Mesendoderm (in vitro differentiated cells): ENCODE data around the gene YWHAG.
A peak's percentile ranks its signal among the peaks of the same experiment; 100 is the strongest.
"Not testable (repeated sequence)": the region's sequence is repeated elsewhere in the genome, so short reads cannot be mapped to it uniquely, and the experiment has no call there.

ENCODE experiments used
- DNase-seq: peaks from one replicate; pipeline ENCODE4 v3.0.0; 2013
- H2AK5ac ChIP-seq: 2 replicates; pipeline ENCODE4 v1.6.1; 2013; ENCODE audit warnings: low read length, inconsistent platforms
- H2BK120ac ChIP-seq: 2 replicates; pipeline ENCODE4 v1.6.1; 2013; ENCODE audit warnings: low read depth, mild to moderate bottlenecking, low read length, moderate library complexity, mixed read lengths
- H2BK15ac ChIP-seq: replicated peaks from 2 replicates; pipeline ENCODE4 v1.6.1; 2013; ENCODE audit warnings: low read depth, mild to moderate bottlenecking, moderate library complexity
- H2BK5ac ChIP-seq: 2 replicates; pipeline ENCODE4 v1.6.1; 2013; ENCODE audit warnings: low read length, inconsistent platforms
- H3K18ac ChIP-seq: 2 replicates; pipeline ENCODE4 v1.6.1; 2013; ENCODE audit warnings: mild to moderate bottlenecking, low read length, mixed read lengths
- H3K23ac ChIP-seq: one replicate; pipeline ENCODE4 v1.6.1; 2013; ENCODE audit warnings: low read length
- H3K27ac ChIP-seq: 2 replicates; pipeline ENCODE4 v1.5.1; 2013; ENCODE audit warnings: low read depth, mild to moderate bottlenecking, inconsistent platforms, low read length, moderate library complexity
- H3K27me3 ChIP-seq: 2 replicates; pipeline ENCODE4 v1.6.1; 2013; ENCODE audit warnings: low read length, control low read depth, mild to moderate bottlenecking, inconsistent platforms; ENCODE audit not compliant: insufficient read depth, poor library complexity
- H3K36me3 ChIP-seq: 2 replicates; pipeline ENCODE4 v1.6.1; 2013; ENCODE audit warnings: low read length, inconsistent platforms; ENCODE audit not compliant: control insufficient read depth, insufficient read depth
- H3K4ac ChIP-seq: one replicate; pipeline ENCODE4 v1.6.1; 2013; ENCODE audit warnings: low read depth, mild to moderate bottlenecking, low read length, moderate library complexity
- H3K4me1 ChIP-seq: 2 replicates; pipeline ENCODE4 v1.6.1; 2013; ENCODE audit warnings: low read depth, low read length, inconsistent platforms; ENCODE audit not compliant: control insufficient read depth
- H3K4me2 ChIP-seq: 2 replicates; pipeline ENCODE4 v1.6.1; 2013; ENCODE audit warnings: low read length
- H3K4me3 ChIP-seq: 2 replicates; pipeline ENCODE4 v1.5.1; 2013; ENCODE audit warnings: mild to moderate bottlenecking, low read length
- H3K56ac ChIP-seq: one replicate; pipeline ENCODE4 v1.6.1; 2013; ENCODE audit warnings: low read length
- H3K79me1 ChIP-seq: 2 replicates; pipeline ENCODE4 v1.6.1; 2013; ENCODE audit warnings: low read length, inconsistent platforms
- H3K79me2 ChIP-seq: 2 replicates; pipeline ENCODE4 v1.6.1; 2013; ENCODE audit warnings: mild to moderate bottlenecking, low read length; ENCODE audit not compliant: control insufficient read depth, insufficient read depth
- H3K9ac ChIP-seq: 2 replicates; pipeline ENCODE4 v1.6.1; 2013; ENCODE audit warnings: low read length, inconsistent platforms
- H4K5ac ChIP-seq: one replicate; pipeline ENCODE4 v1.6.1; 2013; ENCODE audit warnings: low read length
- H4K8ac ChIP-seq: one replicate; pipeline ENCODE4 v1.6.1; 2013; ENCODE audit warnings: low read depth, mild to moderate bottlenecking, control low read depth, low read length, moderate library complexity
- WGBS: extraction: QIAGEN DNeasy Blood & Tissue Kit; methylation state at CpG from one replicate; pipeline ENCODE4 v1.1.7; 2013; ENCODE audit warnings: low lambda C conversion rate, missing lambda C conversion rate; ENCODE audit not compliant: insufficient coverage; ENCODE audit errors: extremely low coverage; 5-methylcytosine and 5-hydroxymethylcytosine counted together

Gene YWHAG

DNA sequence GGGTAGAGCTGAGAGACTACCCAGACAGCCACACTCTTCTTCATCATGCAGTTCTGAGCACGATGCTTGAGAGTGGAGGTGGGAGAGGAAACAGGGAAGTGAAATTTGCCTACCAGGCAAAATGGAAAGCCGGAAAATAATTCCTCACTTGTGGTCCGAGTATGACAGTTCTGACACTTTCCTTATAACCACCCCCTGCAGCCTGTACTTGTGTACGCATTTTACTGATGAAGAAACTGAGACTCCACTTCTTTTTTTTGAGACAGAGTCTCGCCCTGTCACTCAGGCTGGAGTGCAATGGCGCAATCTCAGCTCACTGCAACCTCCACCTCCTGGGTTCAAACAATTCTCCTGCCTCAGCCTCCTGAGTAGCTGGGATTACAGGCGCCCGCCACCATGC lies 44.3 kb upstream of the YWHAG start:
- not testable (repeated sequence) for H3K27ac ChIP-seq, H3K18ac ChIP-seq, H3K79me2 ChIP-seq, H3K4me3 ChIP-seq, H4K8ac ChIP-seq, H3K27me3 ChIP-seq, H2BK15ac ChIP-seq, H3K4ac ChIP-seq, H3K4me2 ChIP-seq, H2AK5ac ChIP-seq, H3K23ac ChIP-seq, H3K79me1 ChIP-seq, H2BK120ac ChIP-seq, H3K9ac ChIP-seq, H2BK5ac ChIP-seq, H3K4me1 ChIP-seq, H3K56ac ChIP-seq, DNase-seq, H4K5ac ChIP-seq, H3K36me3 ChIP-seq
- no CpG with 5 or more reads among the region's 8 CpGs for WGBS

DNA sequence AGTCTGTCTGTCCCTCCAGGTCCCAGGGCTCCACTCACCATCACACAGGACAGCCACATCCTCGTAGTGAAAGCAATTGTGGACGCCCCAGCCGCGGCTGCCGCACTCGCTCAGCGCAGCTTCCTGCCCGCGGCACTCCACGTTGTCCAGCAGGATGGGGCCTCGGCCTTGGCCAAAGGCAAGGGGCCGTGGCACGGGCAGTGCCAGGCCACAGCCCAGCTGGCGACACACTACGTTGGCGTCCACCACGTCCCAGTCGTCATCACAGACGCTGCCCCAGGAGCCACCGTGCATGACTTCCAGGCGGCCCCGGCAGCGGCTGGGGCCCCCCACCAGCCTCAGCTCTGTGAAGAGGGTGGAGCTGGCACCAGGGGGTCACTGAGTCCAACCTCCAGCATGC lies 41.5 kb upstream of the YWHAG start:
- H3K18ac ChIP-seq, result no peak overlapping the region
- H2BK15ac ChIP-seq, result no peak overlapping the region
- no peak overlapping the region for H3K4ac ChIP-seq
- H3K23ac ChIP-seq, result no peak overlapping the region
- no peak overlapping the region for H3K4me2 ChIP-seq
- no peaks in the 10 kb centered on the region for H3K27me3 ChIP-seq
- no peak overlapping the region for H2BK5ac ChIP-seq
- H3K79me1 ChIP-seq, result no peaks in the 10 kb centered on the region
- no peak overlapping the region for H4K5ac ChIP-seq
- no peak overlapping the region for H3K4me3 ChIP-seq
- H3K56ac ChIP-seq, result no peak overlapping the region
- H2AK5ac ChIP-seq, result no peak overlapping the region
- H3K79me2 ChIP-seq, result no peaks in the 10 kb centered on the region
- no peaks in the 10 kb centered on the region for H3K36me3 ChIP-seq
- no peaks in the 10 kb centered on the region for H3K4me1 ChIP-seq
- H2BK120ac ChIP-seq, result no peak overlapping the region
- H3K27ac ChIP-seq, result no peak overlapping the region
- no peak for DNase-seq
- no CpG with 5 or more reads among the region's 23 CpGs for WGBS
- H3K9ac ChIP-seq, result no peak overlapping the region
- H4K8ac ChIP-seq, result no peak overlapping the region

DNA sequence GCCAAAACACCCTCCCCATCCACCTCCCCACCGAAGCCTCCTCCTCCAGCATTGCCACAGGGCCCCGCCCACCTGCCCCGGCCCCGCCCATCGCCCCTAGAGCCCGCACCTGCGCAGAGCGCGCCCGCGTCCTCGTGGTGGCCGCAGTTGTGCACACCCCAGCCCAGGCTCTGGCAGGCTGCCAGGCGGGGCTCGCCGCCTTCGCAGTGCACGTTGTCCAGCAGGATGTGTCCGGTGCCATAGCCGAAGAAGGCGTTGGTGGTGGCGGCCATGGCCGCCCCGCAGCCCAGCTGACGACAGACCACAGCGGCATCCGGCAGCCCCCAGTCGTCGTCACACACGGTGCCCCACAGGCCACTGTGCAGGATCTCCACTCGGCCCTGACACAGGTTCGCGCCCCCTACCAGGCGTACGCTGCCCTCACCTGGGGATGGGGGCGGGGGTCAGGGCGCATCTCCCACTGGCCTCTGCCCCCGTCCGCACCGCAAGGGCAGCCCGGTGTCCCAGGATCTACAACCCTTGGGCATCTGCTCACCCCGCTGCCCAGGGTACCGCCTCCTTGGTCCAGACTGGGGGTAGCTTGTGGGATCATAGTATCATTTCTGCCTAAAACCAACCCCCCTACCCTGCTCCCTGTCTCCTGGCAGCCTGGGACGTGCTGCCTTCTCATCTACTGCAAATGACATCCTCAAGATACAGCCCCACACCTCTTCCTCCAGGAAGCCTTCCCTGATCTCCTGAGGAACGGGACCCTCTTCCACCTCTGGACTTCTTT lies 38.8 kb upstream of the YWHAG start:
- Histone ChIP-seq H3K4me2 (peak overlapping the region; percentile 48), H4K8ac (no peak overlapping the region), H2BK120ac (no peak overlapping the region), H3K56ac (peak overlapping the region; percentile 85), H3K36me3 (no peaks in the 10 kb centered on the region), H3K4ac (no peak overlapping the region), H3K9ac (peak overlapping the region; percentile 48), H3K27ac (no peak overlapping the region), H2AK5ac (no peak overlapping the region), H2BK5ac (no peak overlapping the region), H3K4me1 (peaks cover 3% of the 10 kb centered on the region), H3K27me3 (no peaks in the 10 kb centered on the region), H4K5ac (no peak overlapping the region), H3K18ac (no peak overlapping the region), H2BK15ac (no peak overlapping the region), H3K79me2 (no peaks in the 10 kb centered on the region), H3K4me3 (no peak overlapping the region), H3K79me1 (no peaks in the 10 kb centered on the region), H3K23ac (no peak overlapping the region)
- WGBS, result no CpG with 5 or more reads among the region's 45 CpGs
- peak; percentile 68 for DNase-seq

DNA sequence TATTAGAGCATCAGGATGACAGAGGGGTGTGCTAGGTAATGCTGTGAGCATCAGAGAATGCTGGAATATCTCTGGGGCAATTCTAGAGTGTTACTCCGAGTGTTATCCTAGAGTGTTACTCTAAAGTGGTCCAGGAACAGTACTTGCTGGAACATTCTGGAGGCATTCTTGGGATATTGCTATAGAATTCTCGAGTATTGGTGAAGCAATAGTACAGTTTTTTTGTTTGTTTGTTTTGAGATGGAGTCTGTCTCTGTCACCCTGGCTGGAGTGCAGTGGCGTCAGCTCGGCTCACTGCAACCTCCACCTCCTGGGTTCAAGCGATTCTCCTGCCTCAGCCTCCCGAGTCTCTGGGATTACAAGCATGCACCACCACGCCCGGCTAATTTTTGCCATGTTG lies 38.1 kb upstream of the YWHAG start:
- Histone ChIP-seq H2BK5ac (no peak overlapping the region), H3K4me2 (no peak overlapping the region), H3K79me2 (no peaks in the 10 kb centered on the region), H2BK15ac (no peak overlapping the region), H3K18ac (no peak overlapping the region), H3K27me3 (no peaks in the 10 kb centered on the region), H3K9ac (no peak overlapping the region), H3K56ac (no peak overlapping the region), H2AK5ac (no peak overlapping the region), H4K8ac (no peak overlapping the region), H3K4me3 (no peak overlapping the region), H3K4ac (no peak overlapping the region), H3K79me1 (no peaks in the 10 kb centered on the region), H4K5ac (no peak overlapping the region), H3K23ac (no peak overlapping the region), H3K4me1 (peaks cover 3% of the 10 kb centered on the region), H3K36me3 (no peaks in the 10 kb centered on the region), H2BK120ac (no peak overlapping the region), H3K27ac (no peak overlapping the region)
- WGBS, result no CpG with 5 or more reads among the region's 8 CpGs
- no peak for DNase-seq

- Histone ChIP-seq H2AK5ac (no peak overlapping the region), H3K27ac (no peak overlapping the region), H3K23ac (no peak overlapping the region), H3K27me3 (no peaks in the 10 kb centered on the region), H3K9ac (no peak overlapping the region), H3K4ac (no peak overlapping the region), H3K4me3 (no peak overlapping the region), H2BK120ac (no peak overlapping the region), H2BK5ac (no peak overlapping the region), H3K18ac (no peak overlapping the region), H4K8ac (no peak overlapping the region), H3K36me3 (no peaks in the 10 kb centered on the region), H3K79me1 (no peaks in the 10 kb centered on the region), H3K56ac (no peak overlapping the region), H4K5ac (no peak overlapping the region), H2BK15ac (no peak overlapping the region), H3K79me2 (no peaks in the 10 kb centered on the region), H3K4me2 (no peak overlapping the region), H3K4me1 (peaks cover 3% of the 10 kb centered on the region)
- DNase-seq, result peak; percentile 93
- WGBS, result no CpG with 5 or more reads among the region's 13 CpGs
Measured at GRCh38 chr7:76395965-76396726, 37.4 kb upstream of the YWHAG start.
